ENCODE measurements around the gene STUB1. TPM values are rescaled to one million over a fixed set of nuclear protein-coding genes. Genes with fewer than 3 reads are reported as not detected.

The STUB1 gene
- polyA plus RNA-seq, 2 of the 4 experiments (the other 2 are of a cell fraction) = 60.6 to 93.5 TPM

DNA sequence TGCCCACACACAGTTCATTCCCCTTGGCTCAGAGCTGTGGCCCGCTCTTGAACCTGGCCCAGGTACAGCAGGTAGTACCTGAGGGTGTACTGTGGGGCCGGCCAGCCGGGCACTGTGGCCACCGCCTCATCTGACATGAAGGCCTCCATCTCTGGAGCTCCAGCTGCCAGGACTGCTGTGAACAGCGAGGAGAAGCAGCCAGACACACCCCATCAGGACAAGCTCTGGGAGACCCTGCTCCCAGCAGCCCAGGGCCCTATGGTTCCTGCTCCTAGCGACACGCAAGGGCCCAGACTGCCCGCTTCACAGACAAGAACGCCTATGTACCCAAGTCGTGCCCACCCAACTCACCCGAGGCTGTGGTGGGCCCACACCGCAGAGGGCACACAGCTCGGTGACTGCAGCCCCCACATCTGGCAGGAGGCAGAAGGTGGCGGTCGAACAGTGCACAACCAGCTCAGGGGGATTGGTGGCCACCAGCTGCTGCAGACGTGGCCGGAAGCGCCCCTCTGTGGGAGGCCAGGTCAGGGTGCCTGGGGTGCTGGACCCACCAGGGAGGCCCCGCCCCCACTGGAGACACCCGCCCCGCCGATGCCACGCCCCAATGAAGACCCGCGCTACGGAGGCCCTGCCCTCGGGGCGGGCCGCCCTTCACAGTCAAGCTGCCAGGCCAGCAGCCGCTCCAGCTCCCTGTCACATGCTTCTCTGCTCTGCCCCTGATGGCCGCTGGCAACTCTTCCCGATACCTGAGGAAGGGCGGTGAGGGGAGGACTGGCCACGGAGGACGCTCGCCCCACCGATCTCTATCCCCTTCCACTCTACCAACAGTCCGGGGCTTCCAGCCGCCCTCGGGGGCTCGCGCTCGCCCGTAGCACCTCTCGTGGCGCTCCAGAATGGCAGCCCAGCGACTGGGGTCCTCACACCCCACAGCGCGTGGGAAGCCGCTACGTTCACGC, 1.1 kb upstream of the STUB1 start:
- DNase-seq (ENCODE audit: low read depth in 1 of 2, low spot score in 1 of 2) (peak in 1 of 2 experiments; percentile 67), FAIRE-seq (no peak), ATAC-seq (peak; percentile 1 to 19; a peak in 4 of 6 replicates)
- peak overlapping the region; percentile 93 for H3K4me2 ChIP-seq
- peak overlapping the region; percentile 54 for H3K4me3 ChIP-seq
- 25% methylated on average over 25 of the region's 52 CpGs for WGBS (ENCODE audit: missing lambda C conversion rate)
- no peaks in the 10 kb centered on the region for H3K9me3 ChIP-seq
- ChIA-PET POLR2A (interaction anchor here (1.2 kb wide), 1 partner anchor 11 kb away, joined by 5 read pairs; the partner anchor contains the start of gene WDR24), CTCF (interaction anchor here (0.6 to 2.3 kb wide), 6 partner anchors 9 to 54 kb away, joined by 3 to 17 read pairs (median 3); partner anchors contain the start of gene RHOT2)
- TF ChIP-seq POLR2A (IDR thresholded peaks at IDR 0.05; ENCODE audit: low read length) (no peak; the same call in 1 of the 2 replicates), EHMT2 (IDR thresholded peaks at IDR 0.05; ENCODE audit: low read depth) (no peak), JUNB (IDR thresholded peaks at IDR 0.05) (no peak), CHD4 (IDR thresholded peaks at IDR 0.05; ENCODE audit: borderline replicate concordance) (no peak), E2F6 (IDR thresholded peaks at IDR 0.05; ENCODE audit: borderline replicate concordance, low read depth) (peak; percentile 11; the same call in 1 of the 2 replicates)
- TF ChIP-seq, protein P1, sequence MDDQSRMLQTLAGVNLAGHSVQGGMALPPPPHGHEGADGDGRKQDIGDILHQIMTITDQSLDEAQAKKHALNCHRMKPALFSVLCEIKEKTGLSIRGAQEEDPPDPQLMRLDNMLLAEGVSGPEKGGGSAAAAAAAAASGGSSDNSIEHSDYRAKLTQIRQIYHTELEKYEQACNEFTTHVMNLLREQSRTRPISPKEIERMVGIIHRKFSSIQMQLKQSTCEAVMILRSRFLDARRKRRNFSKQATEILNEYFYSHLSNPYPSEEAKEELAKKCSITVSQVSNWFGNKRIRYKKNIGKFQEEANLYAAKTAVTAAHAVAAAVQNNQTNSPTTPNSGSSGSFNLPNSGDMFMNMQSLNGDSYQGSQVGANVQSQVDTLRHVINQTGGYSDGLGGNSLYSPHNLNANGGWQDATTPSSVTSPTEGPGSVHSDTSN (IDR thresholded peaks at IDR 0.05) = peak; percentile 20; the same call in 1 of the 2 replicates
- H3K4me1 ChIP-seq = peaks cover 49% of the 10 kb centered on the region
- H3K27ac ChIP-seq = peak overlapping the region; percentile 67 to 97

DNA sequence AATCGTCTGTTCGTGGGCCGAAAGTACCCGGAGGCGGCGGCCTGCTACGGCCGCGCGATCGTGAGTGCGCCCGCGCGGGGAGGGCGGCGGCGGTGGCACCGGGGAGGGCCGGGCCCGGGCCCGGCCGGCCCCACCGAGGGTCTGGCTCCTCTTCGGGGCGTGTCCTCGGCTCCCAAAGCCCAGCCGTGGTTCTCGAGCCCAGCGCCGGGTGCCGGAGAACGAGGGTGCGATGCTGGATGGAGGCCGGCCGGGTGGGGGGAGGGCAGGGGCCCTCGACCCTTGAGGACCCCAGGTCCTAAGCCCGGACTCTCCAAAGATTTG, 375 bp downstream of the STUB1 start:
- H3K27ac ChIP-seq = peak overlapping the region; percentile 84 to 97
- H3K9me3 ChIP-seq = no peaks in the 10 kb centered on the region
- WGBS (ENCODE audit: missing lambda C conversion rate) = 0% methylated on average over 1 of the region's 38 CpGs
- H3K4me3 ChIP-seq = peak overlapping the region; percentile 74
- no peak for FAIRE-seq
- ATAC-seq = no peak
- peak; percentile 1; the same call in 1 of the 2 replicates for TF ChIP-seq POLR2A (IDR thresholded peaks at IDR 0.05; ENCODE audit: low read length)
- no peak for TF ChIP-seq SMC3 (IDR thresholded peaks at IDR 0.05)
- TF ChIP-seq ZFP36 (IDR thresholded peaks at IDR 0.05; ENCODE audit: borderline replicate concordance, partially characterized antibody) = no peak
- TF ChIP-seq JUN (IDR thresholded peaks at IDR 0.05) = peak in 1 of 2 experiments; percentile 13; a peak in 1 of 5 replicates
- no peak for TF ChIP-seq ESRRA (IDR thresholded peaks at IDR 0.05; ENCODE audit: borderline replicate concordance, low read length)
- no peak for TF ChIP-seq ZNF302 (CRISPR knock-in tag; IDR thresholded peaks at IDR 0.05)
- 0 out of 2 replicates have a peak, but pooled peaks have one; percentile 21 for TF ChIP-seq RNF2 (IDR thresholded peaks at IDR 0.05; ENCODE audit: borderline replicate concordance, low read depth)
- no peak for TF ChIP-seq CEBPB (IDR thresholded peaks at IDR 0.05)
- DNase-seq (ENCODE audit: low read depth in 1 of 2, low spot score in 1 of 2) = no peak
- ChIA-PET CTCF (interaction anchor here (0.7 to 2.9 kb wide), 8 partner anchors 13 to 105 kb away, joined by 3 to 15 read pairs (median 4); partner anchors contain the start of gene RHOT2), POLR2A (interaction anchor here (0.7 to 2.0 kb wide), 4 partner anchors 9 to 53 kb away, joined by 3 to 12 read pairs (median 5); partner anchors contain the start of genes ANTKMT and WDR24)
- peak overlapping the region; percentile 93 for H3K4me2 ChIP-seq
- peaks cover 41% of the 10 kb centered on the region for H3K4me1 ChIP-seq

- peak overlapping the region; percentile 74 for H3K4me3 ChIP-seq
- WGBS (ENCODE audit: missing lambda C conversion rate) = 44% methylated on average over 30 of the region's 44 CpGs
- ATAC-seq (peak in 1 of 2 experiments; percentile 2; a peak in 3 of 6 replicates), DNase-seq (ENCODE audit: low read depth in 1 of 2, low spot score in 1 of 2) (peak in 1 of 2 experiments; percentile 69), FAIRE-seq (no peak)
- H3K27ac ChIP-seq = peak overlapping the region; percentile 84 to 97
- ChIA-PET CTCF (interaction anchor here (0.7 to 2.9 kb wide), 11 partner anchors 14 to 111 kb away, joined by 3 to 15 read pairs (median 4); partner anchors contain the start of gene RHOT2), POLR2A (interaction anchor here (0.6 to 2.0 kb wide), 5 partner anchors 9 to 94 kb away, joined by 3 to 12 read pairs (median 5); partner anchors contain the start of genes ANTKMT and WDR24)
- H3K4me1 ChIP-seq = peaks cover 38% of the 10 kb centered on the region
- TF ChIP-seq GATA3 (IDR thresholded peaks at IDR 0.05; ENCODE audit: borderline replicate concordance) (no peak), MAX (IDR thresholded peaks at IDR 0.05) (peak; percentile 49; the same call in 1 of the 2 replicates), JUN (IDR thresholded peaks at IDR 0.05) (peak in 1 of 2 experiments; percentile 44; a peak in 4 of 5 replicates), PHF8 (IDR thresholded peaks at IDR 0.05; ENCODE audit: borderline replicate concordance, low read depth) (0 out of 2 replicates have a peak, but pooled peaks have one; percentile 0)
- TF ChIP-seq, protein P1 (IDR thresholded peaks at IDR 0.05) = 0 out of 2 replicates have a peak, but pooled peaks have one; percentile 19
- peak overlapping the region; percentile 93 for H3K4me2 ChIP-seq
- no peaks in the 10 kb centered on the region for H3K9me3 ChIP-seq
Measured at GRCh38 chr16:680967-681745, 946 bp downstream of the STUB1 start.
